NCI-H1092 treated with DMSO at 0.1 percent for 48 hours (cell line): ENCODE measurements around the gene CLEC2L.

Experiments
- DNase-seq: peaks from one replicate; lab custom pipeline; 2025; lab: John Stamatoyannopoulos, UW

The CLEC2L gene

GRCh38 chr7:139523199-139523941, at the start of gene CLEC2L:
CLEC2L (plus strand) TSS chr7:139523685; CDS start chr7:139523928, 243 bp downstream.
- DNase-seq = no peak

GRCh38 chr7:139476139-139476538, 47.3 kb upstream of the CLEC2L start:
- DNase-seq = no peak

- no peak for DNase-seq
Measured at GRCh38 chr7:139476891-139477290, 46.6 kb upstream of the CLEC2L start.

GRCh38 chr7:139479620-139480019, 43.9 kb upstream of the CLEC2L start:
- no peak for DNase-seq

- DNase-seq = no peak
Measured at GRCh38 chr7:139481364-139481763, 42.1 kb upstream of the CLEC2L start.

GRCh38 chr7:139482122-139482521, 41.4 kb upstream of the CLEC2L start:
- DNase-seq = no peak

GRCh38 chr7:139482662-139483466, 40.6 kb upstream of the CLEC2L start:
- DNase-seq = no peak

- DNase-seq = no peak
Measured at GRCh38 chr7:139487366-139488080, 36.0 kb upstream of the CLEC2L start.

- DNase-seq = no peak
Measured at GRCh38 chr7:139488810-139489209, 34.7 kb upstream of the CLEC2L start.

- peak; percentile 62 for DNase-seq
Measured at GRCh38 chr7:139490130-139490529, 33.4 kb upstream of the CLEC2L start.

GRCh38 chr7:139492293-139492692, 31.2 kb upstream of the CLEC2L start:
- no peak for DNase-seq

GRCh38 chr7:139494835-139495579, 28.5 kb upstream of the CLEC2L start:
- no peak for DNase-seq

GRCh38 chr7:139495580-139496125, 27.8 kb upstream of the CLEC2L start:
- no peak for DNase-seq

GRCh38 chr7:139496528-139496927, 27.0 kb upstream of the CLEC2L start:
- no peak for DNase-seq

GRCh38 chr7:139500770-139501138, 22.7 kb upstream of the CLEC2L start:
- DNase-seq = no peak

GRCh38 chr7:139502226-139502625, 21.3 kb upstream of the CLEC2L start:
- DNase-seq = no peak

GRCh38 chr7:139505563-139505962, 17.9 kb upstream of the CLEC2L start:
- no peak for DNase-seq

- no peak for DNase-seq
Measured at GRCh38 chr7:139509535-139509934, 13.9 kb upstream of the CLEC2L start.

- DNase-seq = no peak
Measured at GRCh38 chr7:139511315-139511714, 12.2 kb upstream of the CLEC2L start.

- DNase-seq = no peak
Measured at GRCh38 chr7:139515266-139515665, 8.2 kb upstream of the CLEC2L start.

GRCh38 chr7:139521439-139521838, 2.0 kb upstream of the CLEC2L start:
- no peak for DNase-seq

- DNase-seq = no peak
Measured at GRCh38 chr7:139522830-139523198, 671 bp upstream of the CLEC2L start.
